ENCODE data around the gene OR2AP1. TPM values are rescaled to one million over a fixed set of nuclear protein-coding genes. Genes with fewer than 3 reads are reported as not detected.

The OR2AP1 gene
- total RNA-seq, 1 donor: not detected

- no peak overlapping the region for H3K4me3 ChIP-seq (ENCODE audit: low read depth, low read length)
- TF ChIP-seq CTCF (IDR thresholded peaks at IDR 0.05; ENCODE audit: insufficient read depth, low read length): no peak
- DNase-seq (ENCODE audit: low read depth): no peak
These were observed 51.8 kb downstream of the OR2AP1 start for GRCh38 chr12:55624056-55624455.

Other genes with a start within 250 kb of the OR2AP1 start
- gene OR6C3, start 241.7 kb upstream of the OR2AP1 start, total RNA-seq (ENCODE audit: low replicate concordance): not detected in 2 replicates
- gene OR6C75, start 209.5 kb upstream of the OR2AP1 start, total RNA-seq (ENCODE audit: low replicate concordance): not detected in 2 replicates
- gene OR6C65, start 171.9 kb upstream of the OR2AP1 start, total RNA-seq (ENCODE audit: low replicate concordance): not detected in 2 replicates
- gene OR6C76, start 146.2 kb upstream of the OR2AP1 start, total RNA-seq (ENCODE audit: low replicate concordance): not detected in 2 replicates
- gene OR6C2, start 128.4 kb upstream of the OR2AP1 start, total RNA-seq (ENCODE audit: low replicate concordance): not detected in 2 replicates
- gene OR6C70, start 102.3 kb upstream of the OR2AP1 start, total RNA-seq (ENCODE audit: low replicate concordance): not detected in 2 replicates
- not detected in 2 replicates for gene OR6C68, start 80.1 kb upstream of the OR2AP1 start, total RNA-seq (ENCODE audit: low replicate concordance)
- gene OR6C4, start 22.9 kb upstream of the OR2AP1 start, total RNA-seq (ENCODE audit: low replicate concordance): not detected in 2 replicates
- gene OR10P1, start 64.4 kb downstream of the OR2AP1 start, total RNA-seq (ENCODE audit: low replicate concordance): not detected in 2 replicates
- gene ITGA7, start 135.4 kb downstream of the OR2AP1 start, total RNA-seq (ENCODE audit: low replicate concordance): 13.9 and 37.6 TPM in 2 replicates
- 64.1 and 70.2 TPM in 2 replicates for gene BLOC1S1, start 143.6 kb downstream of the OR2AP1 start, total RNA-seq (ENCODE audit: low replicate concordance)
- 13.3 and 17.7 TPM in 2 replicates for gene RDH5, start 147.9 kb downstream of the OR2AP1 start, total RNA-seq (ENCODE audit: low replicate concordance)
- gene CD63, start 156.5 kb downstream of the OR2AP1 start, total RNA-seq (ENCODE audit: low replicate concordance): 2,365 and 6,536 TPM in 2 replicates
- 2.4 and 4.7 TPM in 2 replicates for gene GDF11, start 170.7 kb downstream of the OR2AP1 start, total RNA-seq (ENCODE audit: low replicate concordance)
- 84.6 and 165 TPM in 2 replicates for gene SARNP, start 245.3 kb downstream of the OR2AP1 start, total RNA-seq (ENCODE audit: low replicate concordance)
- 7.6 and 16.9 TPM in 2 replicates for gene ORMDL2, start 245.6 kb downstream of the OR2AP1 start, total RNA-seq (ENCODE audit: low replicate concordance)

Measured in fibroblast of the aortic adventitia (primary cell).